Psoas muscle (tissue), 8 donors: ENCODE results near the gene HEG1. TPM values are rescaled to one million over a fixed set of nuclear protein-coding genes. Genes with fewer than 3 reads are reported as not detected.
A peak's percentile ranks its signal among the peaks of the same experiment; 100 is the strongest.

Source experiments
- ATAC-seq, 4 donors: fragments of 200-7000 bp; cut with Tn5 transposase; one replicate each; pipeline ENCODE4 v1.9.1; 2020; ENCODE audit warnings: moderate library complexity in 3 of 4, mild to moderate bottlenecking in 2 of 4
- DNase-seq, 2 donors: peaks; one replicate each; pipeline ENCODE4 v3.0.0-alpha.2; 2020
- H3K27ac ChIP-seq: fragments of 200-600 bp; one replicate; pipeline ENCODE4 v1.8.0; 2022
- H3K27me3 ChIP-seq, 3 donors: fragments of 200-600 bp in 1 of 3; one replicate each; pipeline versions ENCODE4 v1.6.1 to v1.8.0; 2013 to 2022; ENCODE audit warnings: low read length in 2 of 3, mild to moderate bottlenecking in 2 of 3, moderate library complexity in 1 of 3; ENCODE audit not compliant: insufficient read depth in 3 of 3
- H3K36me3 ChIP-seq, 2 donors: fragments of 200-600 bp in 1 of 2; one replicate each; pipeline versions ENCODE4 v1.6.1 to v1.8.0; 2013 to 2022; ENCODE audit warnings: low read depth in 1 of 2, mild to moderate bottlenecking in 1 of 2, moderate library complexity in 1 of 2; ENCODE audit not compliant: insufficient read depth in 1 of 2
- H3K4me1 ChIP-seq: fragments of 200-600 bp; one replicate; pipeline ENCODE4 v1.8.0; 2022
- H3K4me3 ChIP-seq: fragments of 200-600 bp; one replicate; pipeline ENCODE4 v1.8.0; 2022; ENCODE audit warnings: mild to moderate bottlenecking
- H3K9me3 ChIP-seq: fragments of 200-600 bp; one replicate; pipeline ENCODE4 v1.8.0; 2022
- WGBS, 3 donors: extraction: QIAGEN DNeasy Blood & Tissue Kit; methylation state at CpG; one replicate each; pipeline versions ENCODE4 v1.1.6 to v1.1.7; 2013; 5-methylcytosine and 5-hydroxymethylcytosine counted together
- intact Hi-C, 2 donors: fragments of 100-400 bp; cut with DNase I; formaldehyde crosslinking; loops; one replicate each; pipeline versions ENCODE4 v1.11.0 to v1.14.2; 2022
- polyA plus RNA-seq, 3 donors: library from polyadenylated mRNA; stranded (reverse); fragments of 200-250 nt; gene quantifications; one replicate each; pipeline ENCODE4 v1.2.3, GENCODE V29; 2013
- total RNA-seq, 4 donors: library from RNA; stranded (reverse); fragmentation: NEBNext Ultra II Directional in 2 of 4; extraction: Animal tissue kit (Norgen Biotek cat#: 25700) in 2 of 4; gene quantifications; one replicate each; pipeline versions ENCODE4 v1.2.1 to v1.2.4, GENCODE V29; 2021 to 2023
- TF ChIP-seq, protein P1 (sequence below): fragments of 200-600 bp; IDR thresholded peaks from one replicate; pipeline ENCODE4 v1.8.0; 2022; ENCODE audit warnings: antibody characterized with exemption
- donor health status: healthy with polysubstance abuse.
- donor health status: DM: no; HTN: no; CAD: no; lungs with moderate emphysema.
- donor health status: Bipolar disorder and iron deficiency.
- donor health status: healthy.
- donor health status: DM: yes; HTN: yes; CAD: no.
- donor health status: DM: no; HTN: no; CAD: no.
- donor health status: DM: no; HTN: no; CAD: no.
- donor health status: DM: yes; HTN: yes; CAD: no.

HEG1 gene
- total and polyA plus RNA-seq, 7 donors, result 3.2 to 38.7 (median 11.7) TPM

DNA sequence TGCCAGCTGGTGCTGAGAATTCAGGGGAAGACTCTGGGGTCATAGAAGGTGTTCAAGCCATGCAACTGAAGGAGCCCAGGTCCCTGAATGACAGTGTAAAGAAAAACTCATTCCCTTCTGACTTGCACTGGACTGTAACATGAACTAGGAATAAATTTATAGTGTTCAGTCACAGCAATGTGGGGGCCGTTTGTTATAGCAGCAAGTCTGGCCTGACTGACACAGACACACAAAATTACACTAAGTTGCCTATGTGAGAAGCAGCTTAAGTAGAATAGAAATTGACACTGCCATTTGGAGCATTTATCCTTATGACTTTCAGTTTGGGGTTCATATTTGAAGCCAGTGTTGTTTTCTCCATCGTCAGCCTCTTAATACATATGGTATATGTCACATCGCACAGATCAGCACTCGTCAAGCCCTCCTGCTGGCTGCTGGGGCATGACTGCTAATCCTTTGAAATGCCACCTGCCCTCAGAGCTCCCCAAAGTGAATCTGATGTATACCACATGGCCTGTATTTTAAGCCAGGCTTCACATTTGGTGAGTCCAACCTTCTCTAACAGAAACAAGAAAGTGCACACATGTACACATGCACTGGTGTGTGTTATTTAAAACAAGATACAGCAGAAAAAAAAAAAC is 17.1 kb upstream of the HEG1 start:
- no peak for DNase-seq
- no peak overlapping the region for H3K27ac ChIP-seq
- TF ChIP-seq, protein P1, sequence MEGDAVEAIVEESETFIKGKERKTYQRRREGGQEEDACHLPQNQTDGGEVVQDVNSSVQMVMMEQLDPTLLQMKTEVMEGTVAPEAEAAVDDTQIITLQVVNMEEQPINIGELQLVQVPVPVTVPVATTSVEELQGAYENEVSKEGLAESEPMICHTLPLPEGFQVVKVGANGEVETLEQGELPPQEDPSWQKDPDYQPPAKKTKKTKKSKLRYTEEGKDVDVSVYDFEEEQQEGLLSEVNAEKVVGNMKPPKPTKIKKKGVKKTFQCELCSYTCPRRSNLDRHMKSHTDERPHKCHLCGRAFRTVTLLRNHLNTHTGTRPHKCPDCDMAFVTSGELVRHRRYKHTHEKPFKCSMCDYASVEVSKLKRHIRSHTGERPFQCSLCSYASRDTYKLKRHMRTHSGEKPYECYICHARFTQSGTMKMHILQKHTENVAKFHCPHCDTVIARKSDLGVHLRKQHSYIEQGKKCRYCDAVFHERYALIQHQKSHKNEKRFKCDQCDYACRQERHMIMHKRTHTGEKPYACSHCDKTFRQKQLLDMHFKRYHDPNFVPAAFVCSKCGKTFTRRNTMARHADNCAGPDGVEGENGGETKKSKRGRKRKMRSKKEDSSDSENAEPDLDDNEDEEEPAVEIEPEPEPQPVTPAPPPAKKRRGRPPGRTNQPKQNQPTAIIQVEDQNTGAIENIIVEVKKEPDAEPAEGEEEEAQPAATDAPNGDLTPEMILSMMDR, result no peak
- ATAC-seq, result no peak
- no peak overlapping the region for H3K4me3 ChIP-seq
- intact Hi-C loops, result no loop called here
- no peaks in the 10 kb centered on the region for H3K36me3 ChIP-seq
- no peaks in the 10 kb centered on the region for H3K9me3 ChIP-seq
- H3K27me3 ChIP-seq, result no peaks in the 10 kb centered on the region
- WGBS, 3 donors, result 60 to 84% (median 69%) methylated on average over 4 of the region's 4 CpGs
- no peaks in the 10 kb centered on the region for H3K4me1 ChIP-seq

- DNase-seq, result no peak
- intact Hi-C loops, result no loop called here
- H3K27ac ChIP-seq, result no peak overlapping the region
These were observed 16.5 kb upstream of the HEG1 start for GRCh38 chr3:125072301-125072700.

DNA sequence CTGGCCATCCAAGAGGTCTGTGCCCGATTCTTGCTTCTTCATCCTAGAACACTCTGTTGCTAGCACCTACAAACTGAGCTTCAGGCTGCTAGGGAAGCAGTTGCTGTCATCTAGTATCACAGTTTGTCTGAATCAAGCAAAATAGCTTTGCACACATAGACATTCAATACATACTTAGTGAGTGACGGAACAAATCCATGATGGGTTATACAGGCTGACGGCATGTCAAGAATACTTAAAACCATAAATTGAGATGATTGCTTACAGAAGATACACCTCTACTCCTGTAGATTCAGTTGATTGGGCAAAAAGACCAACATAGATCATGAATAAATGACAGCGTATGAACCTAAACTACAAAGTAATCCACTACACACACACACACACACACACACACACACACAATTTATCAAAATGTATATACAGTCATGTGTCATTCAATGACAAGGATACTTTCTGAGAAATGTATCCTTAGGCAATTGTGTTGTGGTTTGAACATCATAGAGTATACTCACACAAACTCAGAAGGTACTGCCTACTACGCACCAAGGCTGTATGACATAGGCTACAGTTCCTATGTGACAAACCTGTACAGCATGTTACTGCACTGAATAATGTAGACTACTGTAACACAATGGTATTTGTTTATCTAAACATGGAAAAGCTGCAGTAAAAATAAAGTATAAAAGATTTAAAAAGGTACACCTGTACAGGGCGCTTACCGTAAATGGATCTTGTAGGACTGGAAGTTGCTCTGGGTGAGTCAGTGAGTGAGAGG is 14.4 kb upstream of the HEG1 start:
- Histone ChIP-seq H3K9me3 (no peaks in the 10 kb centered on the region), H3K27me3 (no peaks in the 10 kb centered on the region), H3K27ac (no peak overlapping the region), H3K36me3 (no peaks in the 10 kb centered on the region), H3K4me3 (no peak overlapping the region), H3K4me1 (no peaks in the 10 kb centered on the region)
- TF ChIP-seq, protein P1, result no peak
- DNase-seq (no peak), ATAC-seq (no peak)
- intact Hi-C loops, result no loop called here
- WGBS, 3 donors, result 98% methylated on average over 7 of the region's 7 CpGs

More at GRCh38 chr3:125072301-125072700, 16.5 kb upstream of the HEG1 start:
- Histone ChIP-seq H3K4me1 (no peaks in the 10 kb centered on the region), H3K9me3 (no peaks in the 10 kb centered on the region), H3K4me3 (no peak overlapping the region), H3K27me3 (no peaks in the 10 kb centered on the region), H3K36me3 (no peaks in the 10 kb centered on the region)
- TF ChIP-seq, protein P1, result no peak
- peak; percentile 43 to 58 (median 46) for ATAC-seq

GRCh38 chr3:125069452-125069851 is 13.7 kb upstream of the HEG1 start:
- Histone ChIP-seq H3K36me3 (no peaks in the 10 kb centered on the region), H3K27ac (no peak overlapping the region), H3K27me3 (no peaks in the 10 kb centered on the region), H3K4me1 (no peaks in the 10 kb centered on the region), H3K9me3 (no peaks in the 10 kb centered on the region), H3K4me3 (no peak overlapping the region)
- DNase-seq (no peak), ATAC-seq (no peak)
- intact Hi-C loops, result no loop called here
- 63 to 83% (median 72%) methylated on average over 1 of the region's 1 CpG for WGBS, 3 donors
- TF ChIP-seq, protein P1, result no peak
